Putamen (tissue), 1 donor: ENCODE results near the gene SRPX.

ENCODE experiments used
- DNase-seq: peaks from one replicate; pipeline ENCODE4 v3.0.0-alpha.2; 2016; ENCODE audit warnings: low spot score

SRPX gene

DNA sequence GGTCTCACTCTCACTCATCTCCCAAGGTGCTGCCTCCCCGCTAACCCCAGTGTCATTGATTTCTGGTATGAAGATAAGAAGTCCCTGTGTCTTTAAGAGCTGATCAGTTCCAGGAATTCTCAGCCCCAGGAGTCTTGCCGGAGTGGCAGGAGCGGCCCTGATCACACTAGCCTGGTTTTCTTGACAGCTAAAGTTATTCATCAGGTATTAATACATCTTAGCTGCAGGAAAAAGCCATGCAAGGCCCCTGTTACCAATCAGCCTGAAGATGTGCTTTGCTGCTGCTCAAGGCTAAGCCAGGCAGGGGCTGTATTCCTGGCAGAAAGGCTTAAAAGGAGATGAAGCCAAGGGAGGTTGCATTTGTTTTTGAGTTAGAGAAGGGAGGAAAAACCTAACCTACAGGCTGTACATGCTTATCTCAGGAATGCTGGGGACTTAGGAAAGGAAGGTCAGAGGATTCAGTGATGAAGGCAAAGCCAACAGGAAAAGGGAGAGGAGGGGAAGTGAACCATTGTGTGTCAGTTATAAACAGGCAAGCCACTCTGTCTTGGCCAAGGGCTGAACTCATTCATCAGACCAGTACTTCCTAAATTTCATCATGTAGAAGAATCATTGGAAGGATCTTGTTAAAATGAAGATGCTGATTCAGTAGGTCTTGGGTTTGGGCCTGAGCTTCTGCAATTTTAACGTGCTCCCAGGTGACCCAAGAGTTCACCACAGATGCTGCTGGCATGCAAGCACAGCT, 8.6 kb downstream of the SRPX start:
- no peak for DNase-seq

DNA sequence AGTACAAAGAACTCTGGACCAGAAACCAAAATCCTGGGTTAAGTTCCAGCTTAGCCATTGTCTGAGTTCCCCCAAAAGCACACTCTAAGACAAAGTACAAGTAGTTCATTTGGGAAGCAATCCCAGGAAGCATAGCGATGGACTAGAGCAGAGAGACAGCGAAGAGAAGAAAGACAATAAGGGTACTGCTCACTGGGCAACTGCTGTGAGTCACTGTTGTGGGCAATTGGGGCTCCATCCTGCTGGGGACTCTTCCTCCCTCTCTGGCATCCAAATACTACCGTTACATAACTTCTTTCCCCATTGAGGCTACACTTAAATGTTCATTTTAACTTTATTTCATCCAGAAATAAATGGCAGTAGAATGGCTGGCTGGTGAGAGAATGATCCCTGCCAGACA, 14.1 kb downstream of the SRPX start:
- no peak for DNase-seq

GRCh38 chrX:38206036-38206435, 14.6 kb downstream of the SRPX start:
- DNase-seq = no peak

DNA sequence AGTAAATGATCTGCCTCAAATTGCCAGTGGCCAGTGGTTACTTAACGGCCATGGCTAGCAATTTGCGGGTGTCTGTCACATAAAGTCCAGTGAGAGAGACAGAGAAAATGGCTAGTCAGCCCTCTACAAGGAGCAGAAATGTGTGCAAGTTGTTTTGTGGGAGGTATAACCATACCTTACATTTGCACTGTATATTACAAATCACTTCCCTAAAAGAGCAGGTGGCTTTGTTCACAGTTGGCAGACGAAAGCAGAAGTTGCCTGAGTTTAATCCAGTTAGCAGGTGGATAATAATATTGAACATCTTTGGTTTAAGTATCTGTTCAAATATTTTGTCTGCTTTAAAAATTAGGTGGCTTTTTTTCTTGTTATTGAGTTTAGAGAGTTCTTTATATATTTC, 15.6 kb downstream of the SRPX start:
- no peak for DNase-seq

DNA sequence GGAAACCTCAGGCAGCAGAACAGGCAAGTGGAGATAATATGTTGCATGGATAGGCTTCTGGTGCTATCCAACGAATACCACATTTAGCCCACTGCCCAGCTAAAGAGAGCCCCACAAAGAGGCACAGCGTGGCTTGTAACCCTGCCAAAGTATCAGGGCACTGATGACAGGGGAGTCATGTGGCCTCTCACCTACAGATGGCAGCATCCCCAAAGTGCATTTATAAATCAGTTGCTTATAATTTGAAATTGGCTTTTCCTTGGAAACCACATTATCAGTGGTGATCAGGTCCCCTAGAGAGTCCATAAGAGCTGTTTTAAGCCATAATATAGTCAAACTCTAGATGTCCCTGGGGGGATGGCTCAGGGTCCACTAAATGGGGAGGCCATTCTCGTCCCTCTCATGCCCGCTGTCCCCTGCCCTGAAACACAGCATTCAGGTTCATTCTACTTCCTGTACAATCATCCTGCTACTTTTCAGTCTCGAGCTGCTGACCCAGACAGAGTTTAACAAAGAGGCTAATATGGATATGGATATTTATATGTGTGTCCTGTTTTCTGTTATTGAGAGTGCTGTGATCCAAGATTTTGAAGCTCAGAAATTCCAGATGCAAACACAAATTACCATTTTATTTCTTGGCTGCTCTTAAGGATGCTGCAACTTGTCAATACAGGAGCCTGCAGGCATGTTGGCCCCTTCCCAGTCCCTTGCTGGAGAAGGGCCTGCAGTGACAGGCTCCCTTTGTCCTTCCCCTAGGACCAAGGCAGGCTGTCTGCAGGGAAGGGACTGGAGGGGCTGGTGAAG, 28.5 kb downstream of the SRPX start:
- no peak for DNase-seq

DNA sequence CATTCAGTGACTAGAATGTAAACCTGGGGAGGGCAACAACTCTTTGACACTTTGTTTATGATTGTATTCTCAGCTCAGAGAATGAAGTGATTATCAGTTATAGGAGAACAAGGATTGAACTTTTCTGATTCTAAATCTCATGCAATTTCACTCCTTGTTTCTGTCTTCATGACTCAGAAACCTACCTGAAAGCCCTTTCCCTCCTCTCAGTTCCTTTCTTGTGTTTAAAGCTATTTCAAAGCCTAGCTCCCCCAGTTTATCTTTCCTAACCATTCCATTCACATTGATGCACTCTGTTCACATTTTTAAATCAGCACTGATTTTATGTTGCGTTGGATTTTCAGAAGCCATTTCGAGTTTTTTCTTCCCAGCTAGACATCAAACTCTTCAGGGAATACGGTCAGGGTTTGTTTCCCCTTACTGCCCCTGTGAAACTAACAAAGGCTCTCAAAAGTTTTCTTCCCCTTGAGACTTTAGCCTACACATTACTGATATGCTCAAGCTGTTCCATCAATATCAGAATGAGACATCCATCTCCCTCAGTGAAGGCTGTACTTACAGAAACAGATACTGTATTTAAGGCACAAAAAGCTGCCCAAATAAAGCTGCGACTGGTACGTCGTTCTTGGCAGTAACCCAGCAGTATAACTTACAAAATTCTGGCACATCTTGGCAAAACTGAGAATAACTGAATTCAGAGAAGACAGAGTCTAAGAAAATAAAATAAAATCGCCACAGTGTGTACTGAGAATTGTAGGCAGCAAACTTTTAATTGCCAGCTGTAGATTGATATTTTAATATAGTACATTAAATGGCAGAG, 31.0 kb downstream of the SRPX start:
- DNase-seq = no peak

- no peak for DNase-seq
Observed at GRCh38 chrX:38183596-38183995, 37.1 kb downstream of the SRPX start.

- DNase-seq = no peak
Observed at GRCh38 chrX:38181357-38181756, 39.3 kb downstream of the SRPX start.

GRCh38 chrX:38178396-38178795, 42.3 kb downstream of the SRPX start:
- no peak for DNase-seq

GRCh38 chrX:38175139-38175538, 45.5 kb downstream of the SRPX start:
- DNase-seq = no peak

DNA sequence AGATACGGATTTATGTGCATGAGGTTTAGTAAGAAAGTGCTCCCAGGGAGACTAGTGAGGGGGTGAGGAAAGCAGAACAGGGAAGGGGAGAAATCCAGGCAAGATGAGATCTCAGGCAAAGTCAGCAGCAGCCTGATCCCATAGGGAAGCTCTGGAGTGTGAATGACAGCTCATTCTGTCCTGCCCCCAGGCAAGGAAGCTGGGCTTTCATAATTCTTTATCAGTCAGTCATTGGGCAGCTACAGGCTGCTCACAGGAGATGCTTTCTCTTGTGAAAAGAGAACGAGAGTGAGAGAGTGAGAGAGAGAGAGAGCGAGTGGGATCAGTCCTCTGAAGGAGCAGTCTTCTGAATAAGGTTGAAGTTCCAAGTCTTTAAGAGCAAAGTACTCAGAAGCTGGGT, 48.1 kb downstream of the SRPX start:
- no peak for DNase-seq

- no peak for DNase-seq
Observed at GRCh38 chrX:38170556-38170955, 50.1 kb downstream of the SRPX start.

DNA sequence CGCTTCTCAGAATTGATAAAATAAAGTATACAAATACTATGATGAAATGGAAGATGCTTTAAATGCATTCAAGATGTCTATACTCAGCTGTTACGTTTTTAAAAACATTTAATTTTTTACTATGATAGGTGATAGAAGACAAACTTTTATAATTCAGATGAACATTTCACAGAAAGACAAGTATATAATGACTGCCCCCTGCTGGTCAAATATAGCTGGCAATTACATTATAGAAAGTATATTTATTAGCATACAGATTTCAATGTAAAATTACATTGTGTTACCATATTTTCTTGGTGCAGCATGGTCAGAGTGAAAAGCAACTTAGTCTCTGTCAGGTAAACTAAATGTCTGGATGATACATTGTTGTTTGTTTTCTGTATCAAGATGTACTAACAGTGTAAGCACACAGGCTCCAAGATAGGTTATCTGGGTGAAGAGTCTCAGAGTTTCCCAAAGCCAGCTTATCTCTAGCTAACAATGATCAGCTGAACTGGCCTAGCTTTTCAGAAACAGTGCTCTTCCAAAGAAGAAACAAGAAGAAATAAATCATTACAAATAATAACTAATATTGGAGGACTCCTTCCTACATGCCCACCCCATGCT, 54.1 kb downstream of the SRPX start:
- no peak for DNase-seq

GRCh38 chrX:38165023-38165422, 55.6 kb downstream of the SRPX start:
- DNase-seq = no peak

- no peak for DNase-seq
Observed at GRCh38 chrX:38163193-38163592, 57.5 kb downstream of the SRPX start.

GRCh38 chrX:38156838-38157237, 63.8 kb downstream of the SRPX start:
- DNase-seq = no peak

DNA sequence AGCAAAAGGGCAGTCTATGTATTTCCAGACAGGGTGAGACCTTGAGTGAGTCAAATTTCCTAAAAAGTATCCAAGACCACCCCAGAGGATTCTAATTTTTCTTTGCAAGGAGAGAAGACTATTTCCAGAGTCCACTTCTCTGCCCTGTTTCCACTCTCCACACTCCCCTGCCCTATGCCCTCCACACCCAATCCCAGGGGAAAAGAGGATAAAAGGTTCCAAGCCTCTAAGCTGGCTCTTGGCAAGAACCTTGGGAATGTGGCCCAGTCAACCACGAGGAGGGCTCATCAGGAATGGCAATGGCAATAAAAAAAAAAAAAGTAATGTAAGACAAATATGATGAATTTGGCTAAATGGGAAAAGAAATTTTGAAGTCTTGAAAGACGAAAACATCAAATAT, 65.9 kb downstream of the SRPX start:
- no peak for DNase-seq

DNA sequence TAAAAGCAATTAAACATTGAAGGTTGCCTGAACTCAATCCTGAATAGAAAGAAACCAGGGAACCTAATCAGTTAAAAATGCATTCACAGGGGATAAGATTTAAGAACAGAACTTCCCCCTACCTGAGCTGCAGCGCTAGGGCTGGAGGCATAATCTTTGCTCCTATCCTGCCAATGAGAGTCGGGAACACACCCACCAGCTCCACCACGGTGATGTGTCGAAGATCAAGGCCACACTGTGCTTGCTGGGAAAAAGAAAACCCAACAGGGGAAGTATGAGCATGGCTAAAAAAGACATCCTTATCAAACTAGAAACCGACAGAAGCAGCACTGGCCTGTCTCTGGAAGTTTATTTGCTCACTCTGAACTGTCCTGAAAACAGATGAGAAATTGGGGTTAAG, 66.3 kb downstream of the SRPX start:
- no peak for DNase-seq

DNA sequence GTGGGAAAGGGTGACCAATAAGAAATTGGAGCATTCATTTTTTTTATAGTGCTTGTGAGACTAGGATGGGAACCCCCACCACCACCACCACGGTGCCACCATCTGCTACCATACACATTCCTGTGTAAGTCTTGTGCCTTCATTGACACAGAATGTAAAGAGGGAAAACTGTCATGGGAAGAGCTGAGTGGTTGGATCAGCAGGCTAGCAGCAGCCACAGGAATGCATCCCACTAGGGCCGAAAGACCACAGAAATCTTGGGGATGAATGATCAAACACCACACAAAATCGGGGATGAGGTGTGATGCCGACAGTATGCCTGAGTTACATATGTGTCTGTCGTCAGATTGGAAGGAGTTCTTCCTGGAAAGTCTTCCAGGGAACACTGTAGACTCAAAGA, 69.2 kb downstream of the SRPX start:
- DNase-seq = no peak

GRCh38 chrX:38150993-38151392, 69.7 kb downstream of the SRPX start:
- DNase-seq = no peak

GRCh38 chrX:38149016-38149415, 71.7 kb downstream of the SRPX start:
- no peak for DNase-seq

DNA sequence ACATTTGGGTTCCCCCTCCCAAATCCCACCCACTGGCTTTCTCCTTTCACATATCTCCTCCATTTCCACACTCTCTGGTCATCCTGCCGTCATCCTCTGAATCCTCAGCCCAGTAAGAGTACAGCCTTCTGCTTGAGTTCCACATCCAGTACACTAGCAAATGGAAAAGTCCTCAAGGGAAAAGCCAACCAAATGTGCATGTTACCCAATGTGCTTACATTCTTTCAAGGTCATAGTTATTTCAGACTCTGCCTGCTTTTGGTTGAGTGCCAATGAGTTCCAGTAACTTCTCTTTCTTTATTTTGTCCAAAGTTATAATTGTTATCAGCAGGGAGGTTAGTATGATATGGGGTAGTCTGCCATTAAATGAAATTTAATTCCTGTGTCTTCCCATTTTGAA, 78.1 kb downstream of the SRPX start:
- DNase-seq = no peak
